HTERT RPE-1 (cell line): ENCODE measurements around the gene LARP4B.
"Not testable (repeated sequence)": the region's sequence is repeated elsewhere in the genome, so short reads cannot be mapped to it uniquely, and the experiment has no call there.

Experiments
- in situ Hi-C: fragments of 300-500 bp; cut with MboI; formaldehyde crosslinking; loops from 4 replicates; pipeline ENCODE4 v1.14.3; 2020; ENCODE audit warnings: low sequenced_read_pairs

Gene LARP4B

GRCh38 chr10:773562-774161 lies 157.8 kb downstream of the LARP4B start:
- in situ Hi-C loops, result no loop called here

- in situ Hi-C loops, result no loop called here
Measured at GRCh38 chr10:772227-772637, 159.3 kb downstream of the LARP4B start.

GRCh38 chr10:771647-772046 lies 159.9 kb downstream of the LARP4B start:
- in situ Hi-C loops, result no loop called here

- in situ Hi-C loops, result no loop called here
Measured at GRCh38 chr10:770975-771374, 160.5 kb downstream of the LARP4B start.

GRCh38 chr10:770048-770712 lies 161.3 kb downstream of the LARP4B start:
- in situ Hi-C loops, result not testable (repeated sequence)

- in situ Hi-C loops, result no loop called here
Measured at GRCh38 chr10:767794-768193, 163.7 kb downstream of the LARP4B start.

GRCh38 chr10:767211-767610 lies 164.3 kb downstream of the LARP4B start:
- in situ Hi-C loops, result no loop called here

GRCh38 chr10:761376-761775 lies 170.1 kb downstream of the LARP4B start:
- in situ Hi-C loops, result no loop called here

GRCh38 chr10:760622-761021 lies 170.9 kb downstream of the LARP4B start:
- in situ Hi-C loops, result no loop called here

- in situ Hi-C loops, result no loop called here
Measured at GRCh38 chr10:759898-760477, 171.5 kb downstream of the LARP4B start.
